Measurements from ENCODE around the gene KCNJ14. TPM values are rescaled to one million over a fixed set of nuclear protein-coding genes. Genes with fewer than 3 reads are reported as not detected.
A peak's percentile ranks its signal among the peaks of the same experiment; 100 is the strongest.

KCNJ14 gene
- total and polyA plus RNA-seq, 2 of the 4 experiments (the other 2 are of a cell fraction), result 0.18 to 0.39 TPM

DNA sequence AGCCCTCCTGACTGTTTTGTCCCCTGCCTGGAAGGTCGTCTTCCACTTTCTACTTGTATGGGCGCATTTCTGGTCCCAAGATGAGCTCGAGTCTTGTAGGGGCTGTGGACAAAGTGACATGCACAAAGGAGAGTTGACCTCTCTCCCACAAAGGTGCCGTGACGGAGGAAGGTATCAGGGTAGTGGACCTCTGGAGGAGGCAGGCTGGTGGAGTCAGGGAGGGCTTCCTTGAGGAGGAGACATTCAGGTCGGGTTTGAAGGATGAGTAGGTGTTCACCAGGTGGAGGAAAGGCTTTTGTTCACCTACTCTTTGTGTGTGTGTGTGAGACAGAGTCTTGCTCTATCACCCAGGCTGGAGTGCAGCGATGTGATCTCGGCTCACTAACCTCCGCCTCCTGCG, 15.5 kb downstream of the KCNJ14 start:
- no peak for DNase-seq
- in situ Hi-C loops (cut with MboI; ENCODE audit: low sequenced_read_pairs) (no loop called here), dilution Hi-C loops (cut with HindIII; ENCODE audit: low sequenced_read_pairs, unreplicated experiment) (no loop called here), intact Hi-C loops (cut with micrococcal nuclease) (no loop called here)
- Histone ChIP-seq H3K79me1 (ENCODE audit: low read depth in 1 of 2, low read length in 2 of 2) (peaks cover 27 to 61% of the 10 kb centered on the region in 2 experiments), H3K4me2 (ENCODE audit: low read depth, low read length) (no peak overlapping the region), H2BK15ac (ENCODE audit: low read depth, low read length) (no peak overlapping the region), H3K18ac (ENCODE audit: low read depth, low read length) (no peak overlapping the region), H3K4me1 (ENCODE audit: control insufficient read depth, insufficient read depth, low read length) (no peaks in the 10 kb centered on the region; the same call in 1 of the 2 replicates), H3K56ac (ENCODE audit: extremely low read depth, insufficient read depth, low read length) (no peak overlapping the region), H4K91ac (ENCODE audit: insufficient read depth, low read depth, low read length) (no peak overlapping the region), H3K27ac (ENCODE audit: insufficient read depth, low read length) (no peak overlapping the region), H2BK120ac (ENCODE audit: low read depth, low read length) (no peak overlapping the region), H2BK20ac (ENCODE audit: low read depth, low read length) (no peak overlapping the region), H3K9me1 (ENCODE audit: insufficient read depth, low read length) (peaks cover 15% of the 10 kb centered on the region), H4K8ac (ENCODE audit: low read depth in 2 of 2, low read length in 2 of 2) (no peak overlapping the region), H3K23ac (ENCODE audit: low read depth, low read length) (no peak overlapping the region), H2BK5ac (ENCODE audit: low read depth, low read length, poor library complexity, severe bottlenecking) (no peak overlapping the region), H3K9ac (ENCODE audit: low read depth, low read length) (no peak overlapping the region), H2AK5ac (ENCODE audit: low read depth, low read length) (no peak overlapping the region; the same call in 1 of the 2 replicates), H2AK9ac (replicated peaks; ENCODE audit: low read depth, low read length, poor library complexity) (peak overlapping the region; percentile 56), H3K14ac (replicated peaks; ENCODE audit: low read depth, low read length) (no peak overlapping the region), H2AFZ (replicated peaks; ENCODE audit: low read length, poor library complexity) (no peak overlapping the region), H3K36me3 (ENCODE audit: control insufficient read depth, insufficient read depth, low read length) (peaks cover 56% of the 10 kb centered on the region), H3K27me3 (ENCODE audit: control insufficient read depth, insufficient read depth, low read length) (no peaks in the 10 kb centered on the region), H4K5ac (ENCODE audit: low read depth, low read length) (no peak overlapping the region), H3K4ac (ENCODE audit: low read depth, low read length) (no peak overlapping the region), H4K20me1 (ENCODE audit: insufficient read depth, low read length) (peaks cover 50% of the 10 kb centered on the region), H3K9me3 (ENCODE audit: control insufficient read depth, insufficient read depth, low read length) (no peaks in the 10 kb centered on the region), H3K4me3 (ENCODE audit: insufficient read depth, low read depth, low read length) (no peak overlapping the region)
- WGBS, 2 experiments (ENCODE audit: extremely low coverage in 2 of 2, insufficient read length in 1 of 2), result no CpG with 5 or more reads among the region's 10 CpGs
- CTCF ChIA-PET, result no interaction called here
- POLR2A ChIA-PET (ENCODE audit: unreplicated experiment), result no interaction called here
- BruUV-seq (replicated peaks), result no TSS peak
- TF ChIP-seq MAZ (IDR thresholded peaks at IDR 0.05; ENCODE audit: borderline replicate concordance, low read depth, low read length) (no peak), NFE2L2 (IDR thresholded peaks at IDR 0.05; ENCODE audit: low read depth, low read length) (no peak), SMC3 (IDR thresholded peaks at IDR 0.05; ENCODE audit: low read depth, low read length) (no peak), FOS (IDR thresholded peaks at IDR 0.05; ENCODE audit: low read depth, low read length) (no peak), BHLHE40 (IDR thresholded peaks at IDR 0.05; ENCODE audit: low read depth, low read length) (no peak), RFX5 (IDR thresholded peaks at IDR 0.05; ENCODE audit: low read depth, low read length) (no peak), MXI1 (IDR thresholded peaks at IDR 0.05; ENCODE audit: borderline replicate concordance, low read depth, low read length) (no peak), MAFK (IDR thresholded peaks at IDR 0.05; ENCODE audit: low read depth, low read length) (no peak), RCOR1 (IDR thresholded peaks at IDR 0.05; ENCODE audit: insufficient replicate concordance, low read length) (no peak), CHD1 (IDR thresholded peaks at IDR 0.05; ENCODE audit: low read depth, low read length) (no peak), RAD21 (IDR thresholded peaks at IDR 0.05; ENCODE audit: low read length) (no peak), POLR2A (IDR thresholded peaks at IDR 0.05; ENCODE audit: low read depth, low read length) (no peak), CEBPB (IDR thresholded peaks at IDR 0.05; ENCODE audit: low read depth, low read length) (no peak)
- TF ChIP-seq, protein P1, sequence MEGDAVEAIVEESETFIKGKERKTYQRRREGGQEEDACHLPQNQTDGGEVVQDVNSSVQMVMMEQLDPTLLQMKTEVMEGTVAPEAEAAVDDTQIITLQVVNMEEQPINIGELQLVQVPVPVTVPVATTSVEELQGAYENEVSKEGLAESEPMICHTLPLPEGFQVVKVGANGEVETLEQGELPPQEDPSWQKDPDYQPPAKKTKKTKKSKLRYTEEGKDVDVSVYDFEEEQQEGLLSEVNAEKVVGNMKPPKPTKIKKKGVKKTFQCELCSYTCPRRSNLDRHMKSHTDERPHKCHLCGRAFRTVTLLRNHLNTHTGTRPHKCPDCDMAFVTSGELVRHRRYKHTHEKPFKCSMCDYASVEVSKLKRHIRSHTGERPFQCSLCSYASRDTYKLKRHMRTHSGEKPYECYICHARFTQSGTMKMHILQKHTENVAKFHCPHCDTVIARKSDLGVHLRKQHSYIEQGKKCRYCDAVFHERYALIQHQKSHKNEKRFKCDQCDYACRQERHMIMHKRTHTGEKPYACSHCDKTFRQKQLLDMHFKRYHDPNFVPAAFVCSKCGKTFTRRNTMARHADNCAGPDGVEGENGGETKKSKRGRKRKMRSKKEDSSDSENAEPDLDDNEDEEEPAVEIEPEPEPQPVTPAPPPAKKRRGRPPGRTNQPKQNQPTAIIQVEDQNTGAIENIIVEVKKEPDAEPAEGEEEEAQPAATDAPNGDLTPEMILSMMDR (conservative IDR thresholded peaks at IDR 0.05; ENCODE audit: low read depth, low read length), result no peak
- TF ChIP-seq, protein P2, sequence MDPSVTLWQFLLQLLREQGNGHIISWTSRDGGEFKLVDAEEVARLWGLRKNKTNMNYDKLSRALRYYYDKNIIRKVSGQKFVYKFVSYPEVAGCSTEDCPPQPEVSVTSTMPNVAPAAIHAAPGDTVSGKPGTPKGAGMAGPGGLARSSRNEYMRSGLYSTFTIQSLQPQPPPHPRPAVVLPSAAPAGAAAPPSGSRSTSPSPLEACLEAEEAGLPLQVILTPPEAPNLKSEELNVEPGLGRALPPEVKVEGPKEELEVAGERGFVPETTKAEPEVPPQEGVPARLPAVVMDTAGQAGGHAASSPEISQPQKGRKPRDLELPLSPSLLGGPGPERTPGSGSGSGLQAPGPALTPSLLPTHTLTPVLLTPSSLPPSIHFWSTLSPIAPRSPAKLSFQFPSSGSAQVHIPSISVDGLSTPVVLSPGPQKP (IDR thresholded peaks at IDR 0.05; ENCODE audit: borderline replicate concordance, low read depth, low read length), result no peak
- TF ChIP-seq, protein P3, sequence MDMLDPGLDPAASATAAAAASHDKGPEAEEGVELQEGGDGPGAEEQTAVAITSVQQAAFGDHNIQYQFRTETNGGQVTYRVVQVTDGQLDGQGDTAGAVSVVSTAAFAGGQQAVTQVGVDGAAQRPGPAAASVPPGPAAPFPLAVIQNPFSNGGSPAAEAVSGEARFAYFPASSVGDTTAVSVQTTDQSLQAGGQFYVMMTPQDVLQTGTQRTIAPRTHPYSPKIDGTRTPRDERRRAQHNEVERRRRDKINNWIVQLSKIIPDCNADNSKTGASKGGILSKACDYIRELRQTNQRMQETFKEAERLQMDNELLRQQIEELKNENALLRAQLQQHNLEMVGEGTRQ (IDR thresholded peaks at IDR 0.05; ENCODE audit: low read depth, low read length), result no peak
- ATAC-seq (ENCODE audit: low read depth), result no peak

Data from IMR-90 (cell line).